Fibroblast of pulmonary artery (primary cell): ENCODE results near the gene NCF4.

ENCODE experiments used
- DNase-seq: peaks from one replicate; pipeline ENCODE4 v3.0.0-alpha.2; 2010; ENCODE audit warnings: low read depth
- H3K4me3 ChIP-seq: replicated peaks from 2 replicates; pipeline ENCODE4 v1.5.1; 2011; ENCODE audit warnings: low read depth, mild to moderate bottlenecking, control low read depth, low read length, moderate library complexity
- TF ChIP-seq, protein P1 (sequence below): IDR thresholded peaks from 2 replicates; pipeline ENCODE4 v1.5.1; 2011; ENCODE audit warnings: mild to moderate bottlenecking, control low read depth, low read length, inconsistent platforms; ENCODE audit errors: missing control alignments

NCF4 gene

DNA sequence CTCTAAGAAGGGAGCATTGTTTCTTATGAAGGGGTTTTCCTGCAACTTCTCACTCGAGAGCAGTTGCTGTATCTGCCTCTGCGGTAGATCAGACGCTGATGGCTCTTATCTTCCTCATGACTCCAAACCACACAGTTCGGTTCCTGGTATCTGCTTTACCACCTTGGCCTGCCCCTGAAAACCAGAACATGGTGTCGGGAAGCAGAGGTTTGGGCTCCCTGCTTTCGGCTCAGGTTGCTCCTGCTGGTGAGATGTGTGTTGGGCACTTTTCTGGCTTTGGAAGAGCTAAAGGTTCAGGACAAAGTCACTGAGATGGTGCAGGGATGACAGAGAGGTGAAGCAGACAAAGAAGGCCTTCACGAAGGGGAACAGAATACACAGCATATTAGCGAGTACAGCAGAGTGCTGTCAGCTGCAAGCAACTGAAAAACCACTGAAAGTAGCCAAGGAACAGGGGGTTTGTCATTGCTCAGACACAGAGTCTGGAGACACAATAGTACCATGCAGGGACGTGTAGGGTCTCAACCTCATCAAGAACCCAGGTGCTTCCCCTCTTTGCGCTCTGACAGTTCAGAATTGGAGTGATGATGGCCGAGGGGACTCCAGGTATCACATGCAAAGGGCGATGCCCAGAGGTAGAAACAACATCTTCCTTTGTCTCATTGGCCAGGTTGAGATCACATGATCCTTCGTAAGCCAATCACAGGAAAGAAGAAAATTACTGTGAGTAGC lies 40.8 kb downstream of the NCF4 start:
- TF ChIP-seq, protein P1, sequence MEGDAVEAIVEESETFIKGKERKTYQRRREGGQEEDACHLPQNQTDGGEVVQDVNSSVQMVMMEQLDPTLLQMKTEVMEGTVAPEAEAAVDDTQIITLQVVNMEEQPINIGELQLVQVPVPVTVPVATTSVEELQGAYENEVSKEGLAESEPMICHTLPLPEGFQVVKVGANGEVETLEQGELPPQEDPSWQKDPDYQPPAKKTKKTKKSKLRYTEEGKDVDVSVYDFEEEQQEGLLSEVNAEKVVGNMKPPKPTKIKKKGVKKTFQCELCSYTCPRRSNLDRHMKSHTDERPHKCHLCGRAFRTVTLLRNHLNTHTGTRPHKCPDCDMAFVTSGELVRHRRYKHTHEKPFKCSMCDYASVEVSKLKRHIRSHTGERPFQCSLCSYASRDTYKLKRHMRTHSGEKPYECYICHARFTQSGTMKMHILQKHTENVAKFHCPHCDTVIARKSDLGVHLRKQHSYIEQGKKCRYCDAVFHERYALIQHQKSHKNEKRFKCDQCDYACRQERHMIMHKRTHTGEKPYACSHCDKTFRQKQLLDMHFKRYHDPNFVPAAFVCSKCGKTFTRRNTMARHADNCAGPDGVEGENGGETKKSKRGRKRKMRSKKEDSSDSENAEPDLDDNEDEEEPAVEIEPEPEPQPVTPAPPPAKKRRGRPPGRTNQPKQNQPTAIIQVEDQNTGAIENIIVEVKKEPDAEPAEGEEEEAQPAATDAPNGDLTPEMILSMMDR = no peak
- no peak for DNase-seq

DNA sequence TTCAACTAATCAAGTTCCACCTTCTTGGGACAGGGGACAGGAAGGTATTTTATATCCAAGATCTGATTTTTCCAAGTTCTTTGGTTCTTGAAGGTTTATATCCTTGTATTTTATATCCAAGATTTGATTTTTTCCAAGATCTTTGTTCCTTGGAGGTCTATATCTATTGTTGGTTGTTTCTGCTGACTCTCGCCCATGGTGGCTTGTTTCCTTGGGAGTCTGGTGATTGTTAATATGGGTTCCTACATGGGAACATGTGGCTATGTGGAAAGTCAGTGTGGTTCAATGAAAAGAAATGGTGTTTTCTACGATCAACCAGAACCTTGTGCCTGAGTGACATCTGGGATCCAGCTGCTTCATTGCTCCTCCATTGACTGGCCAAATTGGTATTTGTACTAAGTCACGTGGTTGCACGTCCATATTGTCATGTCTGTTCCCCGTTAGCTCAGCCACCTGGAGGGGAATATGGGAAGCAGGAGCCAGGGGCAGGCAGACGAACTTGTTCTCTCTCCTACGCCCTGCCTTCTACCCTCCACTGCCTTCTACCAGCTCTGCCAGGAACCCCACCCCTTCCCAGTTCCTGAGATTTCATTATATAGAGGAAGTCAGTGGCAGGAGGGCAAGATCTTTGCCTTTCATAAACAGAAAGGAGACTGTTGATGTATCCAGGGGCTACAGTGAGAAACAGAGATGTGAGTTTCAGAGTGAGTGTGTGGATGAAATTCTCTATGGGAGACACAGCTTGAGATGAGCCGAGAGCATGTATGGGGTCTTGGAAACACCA lies 41.5 kb downstream of the NCF4 start:
- DNase-seq = no peak
- TF ChIP-seq, protein P1 = no peak

More for the DNA sequence above, 40.8 kb downstream of the NCF4 start:
- H3K4me3 ChIP-seq = no peak overlapping the region

DNA sequence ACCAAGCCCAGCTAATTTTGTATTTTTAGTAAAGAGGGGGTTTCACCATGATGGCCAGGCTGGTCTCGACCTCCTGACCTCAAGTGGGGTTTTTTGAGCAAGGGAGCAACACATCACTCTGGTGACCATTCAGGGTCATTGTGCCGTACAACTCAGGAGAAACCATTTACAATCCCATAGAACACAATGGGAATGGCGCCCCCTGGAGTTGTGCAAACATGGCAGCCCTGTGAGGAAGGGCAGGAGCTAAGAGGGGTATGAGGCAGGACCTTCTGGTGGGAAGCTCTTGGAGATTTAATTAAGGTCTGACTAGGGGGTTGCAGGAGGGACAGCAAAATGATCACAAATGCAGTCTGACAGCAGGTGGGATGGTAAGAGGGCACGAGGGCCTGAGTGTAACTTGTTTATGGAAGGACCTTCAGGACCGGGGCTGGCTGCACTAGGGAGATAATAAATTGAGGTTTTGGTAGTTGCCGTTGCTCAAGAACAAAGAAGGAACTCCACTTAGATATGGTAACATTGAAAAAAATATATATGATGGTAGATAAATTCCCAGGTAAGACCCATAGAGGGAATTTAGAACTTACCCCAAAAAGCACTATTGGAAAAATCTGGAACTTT lies 43.6 kb downstream of the NCF4 start:
- TF ChIP-seq, protein P1 = no peak
- H3K4me3 ChIP-seq = no peak overlapping the region
- no peak for DNase-seq

More for the DNA sequence above, 41.5 kb downstream of the NCF4 start:
- no peak overlapping the region for H3K4me3 ChIP-seq

DNA sequence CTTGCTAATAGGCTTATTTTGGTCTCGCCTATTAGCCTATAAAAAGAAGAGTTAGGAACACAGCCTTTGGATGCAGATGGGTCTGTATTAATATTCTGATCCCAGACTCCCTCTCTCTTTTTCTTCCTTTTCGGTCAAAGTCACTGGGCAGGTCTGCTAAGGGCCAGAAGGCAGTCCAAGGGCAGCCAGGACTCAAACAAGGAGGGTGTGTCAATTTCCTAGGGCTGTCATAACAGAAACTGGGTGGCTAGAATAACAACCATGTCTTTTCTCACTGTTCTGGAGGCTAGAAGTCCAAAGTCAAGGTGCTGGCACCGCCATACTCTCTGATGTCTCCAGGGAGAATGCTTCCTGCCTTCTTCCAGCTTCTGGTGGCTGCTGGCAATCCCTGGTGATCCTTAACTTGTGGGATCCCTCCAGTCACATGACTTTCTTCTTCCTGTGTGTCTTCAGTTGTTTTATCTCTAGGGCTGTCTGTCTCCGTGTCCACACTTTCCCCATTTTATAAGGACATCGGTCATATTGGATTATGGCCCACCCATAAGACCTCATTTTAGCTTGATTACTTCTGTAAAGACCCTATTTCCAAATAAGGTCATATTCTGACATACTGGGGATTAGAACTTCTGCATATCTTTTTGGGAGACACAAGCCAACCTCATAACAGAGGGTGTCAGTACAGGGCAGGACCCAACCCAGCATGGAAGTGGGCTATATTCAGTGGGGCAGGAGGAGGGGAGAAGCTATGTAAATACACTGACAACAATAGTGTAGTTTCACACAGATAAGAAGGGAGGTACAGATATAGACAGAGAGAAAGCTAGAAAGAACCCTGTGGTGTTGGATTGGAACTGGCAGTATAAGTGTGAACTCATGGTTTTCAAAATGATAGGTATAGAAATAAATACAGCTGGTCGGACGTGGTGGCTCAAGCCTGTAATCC lies 46.7 kb downstream of the NCF4 start:
- DNase-seq = no peak
- TF ChIP-seq, protein P1 = no peak
- H3K4me3 ChIP-seq = no peak overlapping the region

DNA sequence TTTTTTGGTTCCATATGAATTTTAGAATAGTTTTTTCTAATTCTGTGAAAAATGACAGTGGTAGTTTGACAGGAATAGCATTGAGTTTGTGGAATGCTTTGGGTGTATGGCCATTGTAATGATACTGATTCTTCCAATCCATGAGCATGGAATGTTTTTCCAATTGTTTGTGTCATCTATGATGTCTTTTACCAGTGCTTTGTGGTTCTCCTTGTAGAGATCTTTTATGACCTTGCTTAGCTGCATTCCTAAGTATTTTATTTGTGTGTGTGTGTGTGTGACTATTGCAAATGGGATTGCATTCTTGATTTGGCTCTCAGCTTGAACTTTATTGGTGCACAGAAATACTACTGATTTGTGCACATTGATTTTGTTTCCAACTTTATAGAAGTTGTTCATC lies 49.7 kb downstream of the NCF4 start:
- no peak for DNase-seq
- TF ChIP-seq, protein P1 = no peak
- H3K4me3 ChIP-seq = no peak overlapping the region

DNA sequence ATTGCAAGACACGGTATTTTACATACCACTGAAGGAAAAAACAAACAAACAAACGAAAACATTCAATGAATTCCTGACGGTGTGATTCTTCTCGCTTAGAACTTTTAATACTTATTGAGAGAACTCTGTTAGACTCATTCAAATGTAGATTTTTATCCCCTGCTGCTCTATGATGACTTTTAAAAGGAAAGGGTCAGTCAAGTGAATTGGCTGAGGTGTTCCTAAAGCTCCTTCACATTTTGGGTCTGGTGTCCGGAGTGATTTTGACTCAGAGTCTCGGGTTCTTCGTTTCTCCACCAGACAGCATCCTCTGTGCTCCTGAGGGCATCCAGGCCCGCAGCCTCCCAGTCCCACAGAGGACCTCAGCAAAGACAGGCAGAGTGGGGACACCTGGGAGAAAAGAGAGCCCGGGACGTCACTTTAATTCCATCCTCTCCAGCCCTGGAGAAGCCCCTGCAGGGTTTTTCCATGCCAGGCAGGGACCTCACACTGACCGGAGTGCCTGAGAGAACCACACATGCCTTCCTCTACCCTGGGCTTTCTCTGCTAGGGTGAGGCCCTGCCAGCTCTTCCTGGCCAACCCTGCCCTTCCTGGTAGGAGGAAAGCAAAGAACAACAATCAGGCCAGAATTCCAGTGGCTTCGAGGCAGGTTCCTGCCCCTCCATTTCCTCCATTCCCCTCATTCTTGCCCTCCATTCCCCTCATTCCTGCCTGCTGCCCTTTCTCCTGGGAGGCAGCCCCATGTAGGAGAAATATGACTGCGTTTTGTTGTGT lies 51.3 kb downstream of the NCF4 start:
- peak; percentile 10 for DNase-seq
- no peak overlapping the region for H3K4me3 ChIP-seq
- TF ChIP-seq, protein P1 = no peak
